ENCODE data around the gene CTNND2.

CTNND2 gene

DNA sequence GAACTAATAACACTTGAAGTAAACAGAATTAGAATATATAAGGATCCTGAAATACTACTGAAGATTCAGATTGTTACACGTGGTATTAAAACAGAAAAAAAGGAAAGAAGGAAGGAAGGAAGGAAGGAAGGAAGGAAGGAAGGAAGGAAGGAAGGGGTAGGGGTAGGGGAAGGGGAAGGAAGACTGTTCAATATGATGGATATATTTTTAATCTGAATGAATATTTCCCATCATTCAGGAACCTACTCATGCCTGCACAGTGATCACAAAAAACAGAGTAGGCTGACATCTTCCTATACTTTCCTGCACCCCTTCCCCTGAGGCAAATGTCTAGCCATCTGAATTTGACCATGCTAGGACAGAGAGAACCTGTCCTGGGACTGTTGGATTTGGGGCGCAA is 133.9 kb downstream of the CTNND2 start:
- H3K4me3 ChIP-seq (ENCODE audit: low read depth, low read length): no peak overlapping the region
- H3K9me3 ChIP-seq: no peaks in the 10 kb centered on the region; the same call in 1 of the 2 replicates
- DNase-seq: no peak
- TF ChIP-seq, protein P1, sequence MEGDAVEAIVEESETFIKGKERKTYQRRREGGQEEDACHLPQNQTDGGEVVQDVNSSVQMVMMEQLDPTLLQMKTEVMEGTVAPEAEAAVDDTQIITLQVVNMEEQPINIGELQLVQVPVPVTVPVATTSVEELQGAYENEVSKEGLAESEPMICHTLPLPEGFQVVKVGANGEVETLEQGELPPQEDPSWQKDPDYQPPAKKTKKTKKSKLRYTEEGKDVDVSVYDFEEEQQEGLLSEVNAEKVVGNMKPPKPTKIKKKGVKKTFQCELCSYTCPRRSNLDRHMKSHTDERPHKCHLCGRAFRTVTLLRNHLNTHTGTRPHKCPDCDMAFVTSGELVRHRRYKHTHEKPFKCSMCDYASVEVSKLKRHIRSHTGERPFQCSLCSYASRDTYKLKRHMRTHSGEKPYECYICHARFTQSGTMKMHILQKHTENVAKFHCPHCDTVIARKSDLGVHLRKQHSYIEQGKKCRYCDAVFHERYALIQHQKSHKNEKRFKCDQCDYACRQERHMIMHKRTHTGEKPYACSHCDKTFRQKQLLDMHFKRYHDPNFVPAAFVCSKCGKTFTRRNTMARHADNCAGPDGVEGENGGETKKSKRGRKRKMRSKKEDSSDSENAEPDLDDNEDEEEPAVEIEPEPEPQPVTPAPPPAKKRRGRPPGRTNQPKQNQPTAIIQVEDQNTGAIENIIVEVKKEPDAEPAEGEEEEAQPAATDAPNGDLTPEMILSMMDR (IDR thresholded peaks at IDR 0.05; ENCODE audit: low read depth, low read length): no peak
- H3K27me3 ChIP-seq: no peaks in the 10 kb centered on the region
- H3K4me1 ChIP-seq: no peaks in the 10 kb centered on the region
- H3K36me3 ChIP-seq: no peaks in the 10 kb centered on the region

DNA sequence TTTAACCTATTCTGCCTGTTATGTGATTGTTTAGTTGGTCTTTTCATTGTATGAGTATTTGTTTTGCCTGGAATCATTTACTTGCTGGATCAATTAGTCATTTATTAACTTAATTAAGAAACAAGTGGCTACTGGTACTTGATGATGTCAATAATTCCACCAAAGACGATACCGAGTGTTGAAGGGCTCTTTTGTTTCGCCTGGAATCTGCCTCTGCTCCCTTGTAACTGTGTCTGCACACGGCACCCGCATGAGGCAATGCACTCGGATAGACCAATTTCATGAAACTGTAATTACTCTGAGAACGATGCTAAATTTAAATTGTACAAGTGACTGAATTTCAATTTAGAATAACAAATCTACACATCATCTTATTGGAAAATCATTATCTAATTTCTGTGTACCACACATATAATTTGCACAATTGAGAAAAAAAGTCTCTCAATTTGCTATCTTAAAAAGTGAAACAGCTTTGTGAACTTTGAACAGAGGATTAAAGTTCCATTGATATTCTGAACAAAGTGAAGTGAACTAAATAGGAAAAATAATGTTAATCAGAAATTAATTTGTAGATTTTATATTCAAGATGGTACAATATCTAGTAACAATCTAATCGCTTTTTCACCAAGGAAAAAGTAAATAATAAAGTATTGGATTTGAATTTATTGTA is 143.2 kb downstream of the CTNND2 start:
- H3K27me3 ChIP-seq: no peaks in the 10 kb centered on the region
- TF ChIP-seq, protein P1 (IDR thresholded peaks at IDR 0.05; ENCODE audit: low read depth, low read length): no peak
- H3K9me3 ChIP-seq: no peaks in the 10 kb centered on the region
- no peaks in the 10 kb centered on the region for H3K36me3 ChIP-seq
- no peak overlapping the region for H3K4me3 ChIP-seq (ENCODE audit: low read depth, low read length)
- no peak for DNase-seq
- no peaks in the 10 kb centered on the region for H3K4me1 ChIP-seq

DNA sequence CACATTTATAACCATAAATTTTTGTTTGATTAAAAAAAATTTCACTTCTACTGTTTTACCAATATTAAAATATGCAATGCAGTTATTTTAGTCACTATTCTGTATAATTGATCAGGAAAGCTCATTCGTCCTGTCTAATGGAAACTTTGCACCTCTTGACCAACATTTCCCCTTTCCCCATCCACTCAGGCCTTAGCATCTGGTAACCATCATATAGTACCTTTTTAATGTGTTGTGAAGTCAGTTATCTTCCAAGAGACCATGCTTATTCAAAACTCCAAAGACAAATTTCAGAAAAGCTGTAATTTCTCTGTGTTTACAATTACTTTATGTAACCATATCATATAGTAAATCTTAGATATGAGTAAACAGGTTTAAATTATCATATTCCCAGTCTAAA is 145.9 kb downstream of the CTNND2 start:
- Histone ChIP-seq H3K27me3 (no peaks in the 10 kb centered on the region), H3K4me3 (ENCODE audit: low read depth, low read length) (no peak overlapping the region), H3K4me1 (no peaks in the 10 kb centered on the region), H3K9me3 (peaks cover 3% of the 10 kb centered on the region; the same call in 1 of the 2 replicates), H3K36me3 (no peaks in the 10 kb centered on the region)
- DNase-seq: no peak
- TF ChIP-seq, protein P1 (IDR thresholded peaks at IDR 0.05; ENCODE audit: low read depth, low read length): no peak

DNA sequence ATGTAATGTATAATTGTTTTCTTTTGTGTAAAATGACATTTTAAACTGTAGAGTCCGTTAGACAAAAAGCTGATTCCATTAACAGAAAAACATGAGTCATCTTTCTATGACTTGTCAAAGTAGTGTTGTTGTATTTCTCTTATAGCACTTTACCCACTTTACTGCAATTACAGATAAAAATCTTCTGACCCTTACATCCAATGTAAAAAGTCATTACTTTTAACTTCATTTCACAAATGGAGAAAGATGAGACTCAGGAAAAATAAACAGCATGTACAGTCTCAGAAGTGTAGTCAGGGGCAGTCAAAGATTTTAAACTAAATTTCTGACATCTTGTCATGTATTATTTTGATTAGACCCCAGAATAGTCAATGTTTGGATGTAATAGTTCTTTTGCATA is 146.6 kb downstream of the CTNND2 start:
- TF ChIP-seq, protein P1 (IDR thresholded peaks at IDR 0.05; ENCODE audit: low read depth, low read length): no peak
- Histone ChIP-seq H3K9me3 (peaks cover 3% of the 10 kb centered on the region; the same call in 1 of the 2 replicates), H3K4me1 (no peaks in the 10 kb centered on the region), H3K27me3 (no peaks in the 10 kb centered on the region), H3K36me3 (no peaks in the 10 kb centered on the region), H3K4me3 (ENCODE audit: low read depth, low read length) (no peak overlapping the region)
- DNase-seq: no peak

DNA sequence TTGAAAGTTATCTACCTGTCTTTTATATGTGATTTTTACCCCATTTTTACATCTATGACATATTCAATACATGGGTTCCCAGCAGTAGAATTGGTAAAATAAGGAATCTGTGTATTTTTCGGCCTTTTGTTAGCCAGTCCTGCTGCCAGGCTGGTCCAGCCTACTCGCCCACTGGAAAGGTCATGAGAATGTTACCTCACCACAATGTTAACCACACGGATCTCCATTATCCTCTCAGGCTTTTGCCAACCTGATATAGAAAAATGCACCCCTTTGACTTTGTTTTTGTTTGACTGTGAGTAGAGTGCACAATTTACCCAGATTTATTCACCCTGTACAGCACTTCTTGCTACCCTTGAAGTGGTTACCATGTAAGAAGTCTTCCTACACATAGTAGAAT is 167.2 kb downstream of the CTNND2 start:
- no peaks in the 10 kb centered on the region for H3K27me3 ChIP-seq
- no peak for DNase-seq
- TF ChIP-seq, protein P1 (IDR thresholded peaks at IDR 0.05; ENCODE audit: low read depth, low read length): no peak
- H3K36me3 ChIP-seq: no peaks in the 10 kb centered on the region
- peaks cover 2% of the 10 kb centered on the region; the same call in 1 of the 2 replicates for H3K9me3 ChIP-seq
- no peak overlapping the region for H3K4me3 ChIP-seq (ENCODE audit: low read depth, low read length)
- H3K4me1 ChIP-seq: no peaks in the 10 kb centered on the region

DNA sequence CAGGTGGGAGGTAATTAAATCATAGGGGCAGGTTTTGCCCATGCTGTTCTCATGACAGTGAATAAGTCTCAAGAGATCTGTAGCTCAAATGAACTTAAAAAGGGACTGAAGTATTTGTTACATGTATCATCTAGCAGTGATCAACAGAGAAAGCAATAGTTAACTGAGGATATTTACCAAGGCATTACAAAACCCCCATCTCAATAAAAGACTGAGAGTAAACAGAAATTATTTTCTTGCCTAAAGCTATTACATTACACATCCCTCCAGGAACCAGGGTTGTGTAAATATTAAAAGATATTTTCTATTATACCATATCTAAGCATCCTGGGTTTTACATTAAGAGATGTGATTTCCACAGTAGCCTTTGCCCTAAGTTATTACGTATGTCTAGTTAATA is 169.9 kb downstream of the CTNND2 start:
- H3K9me3 ChIP-seq: peaks cover 2% of the 10 kb centered on the region; the same call in 1 of the 2 replicates
- no peak for DNase-seq
- TF ChIP-seq, protein P1 (IDR thresholded peaks at IDR 0.05; ENCODE audit: low read depth, low read length): no peak
- H3K4me3 ChIP-seq (ENCODE audit: low read depth, low read length): no peak overlapping the region
- no peaks in the 10 kb centered on the region for H3K27me3 ChIP-seq
- H3K36me3 ChIP-seq: no peaks in the 10 kb centered on the region
- H3K4me1 ChIP-seq: no peaks in the 10 kb centered on the region
